GM10847 (cell line): Measurements from ENCODE around the gene IMPG1.

Experiments
- POLR2A ChIP-seq: IDR thresholded peaks from 2 replicates; pipeline ENCODE4 v1.6.1; 2011; ENCODE audit not compliant: insufficient read length; ENCODE audit errors: extremely low read depth

Gene IMPG1, protein sequence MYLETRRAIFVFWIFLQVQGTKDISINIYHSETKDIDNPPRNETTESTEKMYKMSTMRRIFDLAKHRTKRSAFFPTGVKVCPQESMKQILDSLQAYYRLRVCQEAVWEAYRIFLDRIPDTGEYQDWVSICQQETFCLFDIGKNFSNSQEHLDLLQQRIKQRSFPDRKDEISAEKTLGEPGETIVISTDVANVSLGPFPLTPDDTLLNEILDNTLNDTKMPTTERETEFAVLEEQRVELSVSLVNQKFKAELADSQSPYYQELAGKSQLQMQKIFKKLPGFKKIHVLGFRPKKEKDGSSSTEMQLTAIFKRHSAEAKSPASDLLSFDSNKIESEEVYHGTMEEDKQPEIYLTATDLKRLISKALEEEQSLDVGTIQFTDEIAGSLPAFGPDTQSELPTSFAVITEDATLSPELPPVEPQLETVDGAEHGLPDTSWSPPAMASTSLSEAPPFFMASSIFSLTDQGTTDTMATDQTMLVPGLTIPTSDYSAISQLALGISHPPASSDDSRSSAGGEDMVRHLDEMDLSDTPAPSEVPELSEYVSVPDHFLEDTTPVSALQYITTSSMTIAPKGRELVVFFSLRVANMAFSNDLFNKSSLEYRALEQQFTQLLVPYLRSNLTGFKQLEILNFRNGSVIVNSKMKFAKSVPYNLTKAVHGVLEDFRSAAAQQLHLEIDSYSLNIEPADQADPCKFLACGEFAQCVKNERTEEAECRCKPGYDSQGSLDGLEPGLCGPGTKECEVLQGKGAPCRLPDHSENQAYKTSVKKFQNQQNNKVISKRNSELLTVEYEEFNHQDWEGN

GRCh38 chr6:76072562-76072961 is at the start of gene IMPG1:
TSS of gene IMPG1 (minus strand) at chr6:76072662. CDS start at chr6:76072488, 174 bp downstream.
- TF ChIP-seq POLR2A, result no peak

DNA sequence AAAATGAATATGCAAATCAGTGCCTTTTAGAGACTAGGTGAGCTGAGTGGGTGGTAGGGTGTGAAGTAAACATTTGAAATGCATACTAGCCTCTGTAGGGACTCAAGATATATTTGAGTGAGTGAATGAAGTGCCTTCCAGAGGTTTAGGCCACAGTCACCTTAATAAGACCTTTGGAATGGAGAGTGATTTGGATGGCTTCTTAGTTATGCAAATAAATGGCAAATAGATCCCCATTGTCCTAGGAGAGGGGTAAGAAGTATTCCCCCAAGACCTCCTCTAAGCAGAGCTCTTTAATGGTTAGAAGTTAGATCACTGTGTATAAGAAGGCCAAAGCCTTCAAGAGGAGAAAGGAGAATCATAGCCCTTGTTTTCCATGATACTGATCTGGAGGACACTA is 47.8 kb upstream of the IMPG1 start:
- TF ChIP-seq POLR2A, result no peak

GRCh38 chr6:76073281-76073680 is 819 bp upstream of the IMPG1 start:
- TF ChIP-seq POLR2A, result no peak

GRCh38 chr6:76057469-76057868 is 15.0 kb downstream of the IMPG1 start:
- TF ChIP-seq POLR2A, result no peak

DNA sequence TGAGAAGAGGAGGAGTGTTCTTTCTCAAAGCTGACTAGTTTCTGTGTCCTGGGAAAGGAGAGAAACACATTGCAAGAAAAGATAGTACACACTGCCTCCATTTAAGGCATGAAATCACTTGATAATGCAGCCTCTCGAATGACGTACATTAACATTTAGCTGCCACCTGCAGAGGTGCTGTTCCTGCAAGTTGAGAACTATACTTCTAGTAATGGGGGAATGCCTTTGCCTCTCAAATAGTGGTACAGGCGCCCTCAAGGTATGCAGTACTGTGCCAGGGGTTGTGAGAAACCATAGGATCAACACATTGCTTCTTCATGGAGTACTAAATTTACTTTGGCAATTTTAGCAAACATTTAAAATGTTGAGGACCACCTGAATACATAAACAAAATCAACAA is 20.1 kb downstream of the IMPG1 start:
- no peak for TF ChIP-seq POLR2A

GRCh38 chr6:76043690-76044089 is 28.8 kb downstream of the IMPG1 start:
- no peak for TF ChIP-seq POLR2A

- no peak for TF ChIP-seq POLR2A
Measured at GRCh38 chr6:76035713-76036112, 36.7 kb downstream of the IMPG1 start.

DNA sequence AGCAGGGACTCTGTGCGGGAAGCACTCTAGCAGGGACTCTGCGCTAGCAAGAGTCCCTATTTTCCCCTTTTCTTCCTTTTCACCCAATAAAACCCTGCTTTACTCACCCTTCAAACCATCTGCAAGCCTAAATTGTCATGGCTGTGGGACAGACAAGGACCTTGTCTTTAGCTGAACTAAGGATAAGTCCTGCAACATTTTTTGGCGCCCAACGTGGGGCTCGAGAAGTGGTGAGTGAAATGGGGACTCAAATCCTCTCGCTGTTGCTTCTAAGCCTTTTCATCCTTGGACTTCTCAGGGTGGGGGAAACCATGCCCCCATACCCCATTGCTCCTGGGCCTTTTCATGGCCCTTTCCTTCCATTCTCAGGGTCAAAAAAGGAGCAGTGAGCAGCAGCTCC is 46.4 kb downstream of the IMPG1 start:
- TF ChIP-seq POLR2A, result no peak

DNA sequence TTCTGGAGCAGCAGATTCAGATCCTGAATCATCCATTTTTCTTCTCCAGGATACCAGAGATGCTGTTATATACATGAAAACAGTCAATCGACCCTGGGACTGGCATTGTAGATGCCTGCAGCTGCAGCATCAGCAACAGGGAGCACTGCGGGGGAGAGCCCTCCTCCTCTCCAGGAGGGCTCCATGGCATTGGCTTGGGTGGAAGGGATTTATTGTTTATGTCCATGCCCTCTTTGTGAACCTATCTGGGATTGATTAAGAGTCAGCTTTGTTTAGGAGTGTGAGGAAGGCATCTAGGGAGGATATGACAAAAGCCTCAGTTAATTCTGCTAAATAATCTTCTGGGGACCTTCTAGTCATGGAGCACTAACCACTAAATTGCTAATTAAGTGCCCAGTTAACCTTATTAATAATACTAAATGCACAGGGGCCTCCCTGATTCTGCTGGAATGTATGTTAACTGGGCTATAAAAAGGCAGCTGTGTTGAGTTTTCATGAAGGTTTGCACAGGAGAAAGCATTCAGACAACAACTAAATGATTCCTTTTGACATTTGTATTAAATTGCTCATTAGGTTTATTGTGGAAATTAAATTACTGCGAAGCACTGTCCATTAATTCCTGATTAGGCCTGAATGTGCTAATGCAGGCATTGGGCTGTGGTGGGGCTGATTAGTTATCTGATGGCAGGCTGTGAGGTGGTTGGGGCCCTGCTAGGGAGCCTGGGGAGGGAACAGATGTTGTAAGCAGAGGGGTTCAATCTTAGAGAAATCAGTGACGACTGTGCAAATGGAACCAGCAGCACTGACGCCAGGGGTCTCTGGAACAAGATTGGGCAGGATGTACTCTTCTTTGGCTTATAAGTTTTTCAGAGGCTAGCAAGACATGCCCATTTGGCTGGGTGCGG is 57.6 kb downstream of the IMPG1 start:
- no peak for TF ChIP-seq POLR2A

DNA sequence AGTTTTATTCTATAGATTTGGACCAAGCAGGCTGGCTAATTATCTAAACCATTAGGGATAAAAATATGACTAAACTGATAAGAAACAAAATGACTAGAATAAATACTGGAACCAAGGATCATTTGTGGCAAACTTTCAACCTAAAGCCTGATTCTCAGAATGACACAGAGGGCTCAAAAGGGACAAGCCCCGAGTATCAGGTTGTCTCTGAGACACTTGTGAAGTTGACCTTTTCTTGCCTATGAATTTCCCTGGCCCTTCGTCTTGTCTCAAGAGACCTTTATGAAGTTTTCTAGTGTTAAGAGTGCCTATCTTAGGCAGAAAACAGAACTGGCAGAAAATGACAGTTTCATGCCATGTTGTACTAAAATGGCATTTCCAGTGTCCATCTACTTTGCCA is 68.3 kb downstream of the IMPG1 start:
- TF ChIP-seq POLR2A, result no peak

GRCh38 chr6:76003686-76004085 is 68.8 kb downstream of the IMPG1 start:
- TF ChIP-seq POLR2A, result no peak

GRCh38 chr6:76003113-76003512 is 69.3 kb downstream of the IMPG1 start:
- TF ChIP-seq POLR2A, result no peak

DNA sequence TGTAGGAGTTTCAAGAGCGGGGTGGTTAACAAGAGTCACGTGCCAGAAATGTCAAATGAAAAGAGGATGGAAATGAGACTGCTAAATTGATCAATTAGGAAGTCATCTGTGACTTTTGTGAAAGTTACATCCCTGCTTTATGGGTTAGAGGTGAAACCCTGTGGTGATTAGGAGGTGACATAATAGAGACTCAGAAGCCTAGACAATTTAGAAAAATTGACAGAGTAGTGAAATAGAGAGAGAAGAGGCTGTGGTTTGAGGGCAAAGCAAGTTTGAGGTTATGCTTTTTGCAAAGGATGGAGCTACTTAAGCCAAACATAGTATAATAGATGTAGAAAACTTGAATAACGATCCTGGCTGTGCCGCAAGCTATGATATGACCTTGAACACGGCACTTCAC is 71.8 kb downstream of the IMPG1 start:
- TF ChIP-seq POLR2A, result no peak

DNA sequence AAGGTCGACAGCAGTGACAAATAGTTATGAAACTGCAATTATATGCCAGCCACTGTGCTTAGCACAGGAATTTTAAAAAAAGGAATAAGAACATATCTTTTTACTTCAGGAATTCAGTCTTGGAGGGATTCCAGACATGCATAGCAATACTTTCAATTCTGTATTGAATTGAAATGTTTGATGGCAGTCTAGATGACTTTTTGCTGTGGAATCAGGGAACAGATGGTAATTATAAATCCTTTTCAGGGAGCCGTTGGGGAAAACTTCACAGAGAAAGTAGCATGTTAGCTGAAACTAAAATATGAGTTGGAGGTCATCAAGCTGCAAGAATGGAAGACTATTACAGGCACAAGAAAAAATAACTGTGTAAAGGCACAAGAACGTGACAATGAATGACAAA is 74.8 kb downstream of the IMPG1 start:
- TF ChIP-seq POLR2A, result no peak
